ENCODE data around the gene RHCG. TPM values are rescaled to one million over a fixed set of nuclear protein-coding genes. Genes with fewer than 3 reads are reported as not detected.

The RHCG gene
- total RNA-seq, 2 experiments from 2014 or later = not detected

- POLR2A ChIA-PET = no interaction called here
- BruUV-seq (replicated peaks) = no TSS peak
Observed at GRCh38 chr15:89451846-89452245, 44.5 kb downstream of the RHCG start.

GRCh38 chr15:89450076-89451006 lies 46.0 kb downstream of the RHCG start:
- intact Hi-C loops (cut with micrococcal nuclease; ENCODE audit: unreplicated experiment) = no loop called here
- Histone ChIP-seq H2AFZ (ENCODE audit: low read length) (no peak overlapping the region), H3K27ac (ENCODE audit: low read depth, low read length, poor library complexity, severe bottlenecking) (no peak overlapping the region), H3K79me2 (ENCODE audit: insufficient read depth, low read depth, low read length) (no peaks in the 10 kb centered on the region), H4K20me1 (ENCODE audit: insufficient read depth, low read length) (no peaks in the 10 kb centered on the region), H3K36me3 (ENCODE audit: insufficient read depth, low read length) (no peaks in the 10 kb centered on the region), H3K9me2 (ENCODE audit: insufficient read depth, low read length) (no peaks in the 10 kb centered on the region), H3K4me1 (ENCODE audit: insufficient read depth, low read length, poor library complexity, severe bottlenecking) (no peaks in the 10 kb centered on the region), H3K9me3 (ENCODE audit: low read length) (no peaks in the 10 kb centered on the region), H3K4me3 (ENCODE audit: low read depth, low read length, poor library complexity, severe bottlenecking) (no peak overlapping the region), H3K4me2 (ENCODE audit: low read length) (no peak overlapping the region)
- DNase-seq (ENCODE audit: low spot score) = no peak
- TF ChIP-seq EZH2phosphoT487 (IDR thresholded peaks at IDR 0.05; ENCODE audit: borderline replicate concordance, low read depth, low read length) = no peak
- TF ChIP-seq CTCF (conservative IDR thresholded peaks at IDR 0.05; ENCODE audit: low read length) = no peak
- CTCF ChIA-PET (ENCODE audit: unreplicated experiment) = interaction anchor here (0.6 kb wide), 1 partner anchor 13 kb away, joined by 3 read pairs; no protein-coding TSS in a partner anchor
- POLR2A ChIA-PET = no interaction called here
- BruUV-seq (replicated peaks) = no TSS peak

More at GRCh38 chr15:89451846-89452245, 44.5 kb downstream of the RHCG start:
- CTCF ChIA-PET (ENCODE audit: unreplicated experiment) = no interaction called here
- Histone ChIP-seq H3K4me3 (ENCODE audit: low read depth, low read length, poor library complexity, severe bottlenecking) (no peak overlapping the region), H3K9me3 (ENCODE audit: low read length) (peaks cover 7% of the 10 kb centered on the region; the same call in 1 of the 2 replicates), H3K4me1 (ENCODE audit: insufficient read depth, low read length, poor library complexity, severe bottlenecking) (peaks cover 1% of the 10 kb centered on the region), H3K79me2 (ENCODE audit: insufficient read depth, low read depth, low read length) (no peaks in the 10 kb centered on the region), H3K36me3 (ENCODE audit: insufficient read depth, low read length) (peaks cover 4% of the 10 kb centered on the region; the same call in 1 of the 2 replicates), H3K27ac (ENCODE audit: low read depth, low read length, poor library complexity, severe bottlenecking) (no peak overlapping the region), H3K9me2 (ENCODE audit: insufficient read depth, low read length) (no peaks in the 10 kb centered on the region), H2AFZ (ENCODE audit: low read length) (no peak overlapping the region), H3K4me2 (ENCODE audit: low read length) (no peak overlapping the region), H4K20me1 (ENCODE audit: insufficient read depth, low read length) (no peaks in the 10 kb centered on the region)
- TF ChIP-seq CTCF (conservative IDR thresholded peaks at IDR 0.05; ENCODE audit: low read length) = no peak
- no peak for TF ChIP-seq EZH2phosphoT487 (IDR thresholded peaks at IDR 0.05; ENCODE audit: borderline replicate concordance, low read depth, low read length)
- no peak for DNase-seq (ENCODE audit: low spot score)
- intact Hi-C loops (cut with micrococcal nuclease; ENCODE audit: unreplicated experiment) = no loop called here

- no peaks in the 10 kb centered on the region for H4K20me1 ChIP-seq (ENCODE audit: insufficient read depth, low read length)
- no peak overlapping the region for H3K4me2 ChIP-seq (ENCODE audit: low read length)
- H3K36me3 ChIP-seq (ENCODE audit: insufficient read depth, low read length) = no peaks in the 10 kb centered on the region
- H3K79me2 ChIP-seq (ENCODE audit: insufficient read depth, low read depth, low read length) = no peaks in the 10 kb centered on the region
- intact Hi-C loops (cut with micrococcal nuclease; ENCODE audit: unreplicated experiment) = no loop called here
- no peak overlapping the region for H3K4me3 ChIP-seq (ENCODE audit: low read depth, low read length, poor library complexity, severe bottlenecking)
- H2AFZ ChIP-seq (ENCODE audit: low read length) = no peak overlapping the region
- no peak overlapping the region for H3K27ac ChIP-seq (ENCODE audit: low read depth, low read length, poor library complexity, severe bottlenecking)
- no peak for DNase-seq (ENCODE audit: low spot score)
- ChIA-PET CTCF (ENCODE audit: unreplicated experiment) (no interaction called here), POLR2A (no interaction called here)
- H3K9me2 ChIP-seq (ENCODE audit: insufficient read depth, low read length) = no peaks in the 10 kb centered on the region
- BruUV-seq (replicated peaks) = no TSS peak
- H3K9me3 ChIP-seq (ENCODE audit: low read length) = no peaks in the 10 kb centered on the region
- peaks cover 6% of the 10 kb centered on the region for H3K4me1 ChIP-seq (ENCODE audit: insufficient read depth, low read length, poor library complexity, severe bottlenecking)
- no peak for TF ChIP-seq CTCF (conservative IDR thresholded peaks at IDR 0.05; ENCODE audit: low read length)
- TF ChIP-seq EZH2phosphoT487 (IDR thresholded peaks at IDR 0.05; ENCODE audit: borderline replicate concordance, low read depth, low read length) = no peak
Observed at GRCh38 chr15:89448825-89449224, 47.6 kb downstream of the RHCG start.

Measured in OCI-LY7 (cell line).